BE2C (cell line): ENCODE results near the gene ROBO1.

Experiments used
- DNase-seq: peaks from one replicate; pipeline ENCODE4 v3.0.0-alpha.2; 2020
- H3K27me3 ChIP-seq: fragments of 250-450 bp; sonication (Bioruptor Pico); 2 replicates; pipeline ENCODE4 v1.5.1; 2020; ENCODE audit warnings: mild to moderate bottlenecking
- H3K36me3 ChIP-seq: fragments of 250-450 bp; sonication (Bioruptor Pico); 2 replicates; pipeline ENCODE4 v1.5.1; 2020; ENCODE audit warnings: mild to moderate bottlenecking
- H3K4me1 ChIP-seq: fragments of 250-450 bp; sonication (Bioruptor Pico); 2 replicates; pipeline ENCODE4 v1.5.1; 2020
- H3K4me3 ChIP-seq: 2 replicates; pipeline ENCODE4 v1.5.1; 2011; ENCODE audit warnings: low read depth, low read length
- H3K9me3 ChIP-seq: fragments of 250-450 bp; sonication (Bioruptor Pico); 2 replicates; pipeline ENCODE4 v1.5.1; 2020
- TF ChIP-seq, protein P1 (sequence below): IDR thresholded peaks from 2 replicates; pipeline ENCODE4 v1.5.1; 2012; ENCODE audit warnings: mild to moderate bottlenecking, low read depth, low read length

Gene ROBO1

DNA sequence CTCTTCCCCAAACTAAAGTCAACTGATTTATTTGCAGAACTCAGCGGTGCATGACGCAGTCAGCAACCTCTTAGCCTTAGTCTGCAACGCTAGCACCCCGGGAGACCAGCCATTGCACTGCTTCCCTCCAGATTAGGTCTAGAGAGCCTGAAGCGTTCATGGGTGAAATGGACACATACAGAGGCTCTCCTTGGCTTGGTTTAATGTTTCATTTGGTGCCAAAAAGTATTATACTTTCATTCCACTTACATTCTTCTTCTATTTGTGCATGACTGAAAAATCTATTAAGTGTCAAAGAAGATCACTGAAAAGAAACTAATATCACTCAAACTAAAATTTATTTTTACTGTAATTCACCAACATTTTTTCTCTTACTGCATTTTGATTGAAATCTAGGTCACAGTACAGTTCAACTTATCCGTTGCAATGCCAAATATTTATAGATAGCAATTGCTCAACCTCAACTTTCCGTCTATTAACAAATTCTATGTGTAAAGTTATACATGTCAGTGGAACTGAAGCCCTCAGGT, 116.2 kb downstream of the ROBO1 start:
- H3K4me3 ChIP-seq: no peak overlapping the region
- H3K27me3 ChIP-seq: no peaks in the 10 kb centered on the region
- TF ChIP-seq, protein P1, sequence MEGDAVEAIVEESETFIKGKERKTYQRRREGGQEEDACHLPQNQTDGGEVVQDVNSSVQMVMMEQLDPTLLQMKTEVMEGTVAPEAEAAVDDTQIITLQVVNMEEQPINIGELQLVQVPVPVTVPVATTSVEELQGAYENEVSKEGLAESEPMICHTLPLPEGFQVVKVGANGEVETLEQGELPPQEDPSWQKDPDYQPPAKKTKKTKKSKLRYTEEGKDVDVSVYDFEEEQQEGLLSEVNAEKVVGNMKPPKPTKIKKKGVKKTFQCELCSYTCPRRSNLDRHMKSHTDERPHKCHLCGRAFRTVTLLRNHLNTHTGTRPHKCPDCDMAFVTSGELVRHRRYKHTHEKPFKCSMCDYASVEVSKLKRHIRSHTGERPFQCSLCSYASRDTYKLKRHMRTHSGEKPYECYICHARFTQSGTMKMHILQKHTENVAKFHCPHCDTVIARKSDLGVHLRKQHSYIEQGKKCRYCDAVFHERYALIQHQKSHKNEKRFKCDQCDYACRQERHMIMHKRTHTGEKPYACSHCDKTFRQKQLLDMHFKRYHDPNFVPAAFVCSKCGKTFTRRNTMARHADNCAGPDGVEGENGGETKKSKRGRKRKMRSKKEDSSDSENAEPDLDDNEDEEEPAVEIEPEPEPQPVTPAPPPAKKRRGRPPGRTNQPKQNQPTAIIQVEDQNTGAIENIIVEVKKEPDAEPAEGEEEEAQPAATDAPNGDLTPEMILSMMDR: no peak
- peak; percentile 33 for DNase-seq
- H3K9me3 ChIP-seq: no peaks in the 10 kb centered on the region; the same call in 1 of the 2 replicates
- H3K36me3 ChIP-seq: no peaks in the 10 kb centered on the region
- no peaks in the 10 kb centered on the region for H3K4me1 ChIP-seq

- H3K4me1 ChIP-seq: no peaks in the 10 kb centered on the region
- no peaks in the 10 kb centered on the region for H3K36me3 ChIP-seq
- no peaks in the 10 kb centered on the region for H3K27me3 ChIP-seq
- no peaks in the 10 kb centered on the region for H3K9me3 ChIP-seq
- no peak overlapping the region for H3K4me3 ChIP-seq
- TF ChIP-seq, protein P1: no peak
- no peak for DNase-seq
These were observed 127.9 kb downstream of the ROBO1 start for GRCh38 chr3:79639855-79640254.

- Histone ChIP-seq H3K4me1 (no peaks in the 10 kb centered on the region), H3K4me3 (no peak overlapping the region)
- no peak for DNase-seq
These were observed 131.4 kb downstream of the ROBO1 start for GRCh38 chr3:79636372-79636771.

GRCh38 chr3:79632842-79633241, 135.0 kb downstream of the ROBO1 start:
- no peaks in the 10 kb centered on the region for H3K9me3 ChIP-seq
- TF ChIP-seq, protein P1: no peak
- no peaks in the 10 kb centered on the region for H3K36me3 ChIP-seq
- H3K27me3 ChIP-seq: no peaks in the 10 kb centered on the region
- H3K4me3 ChIP-seq: no peak overlapping the region
- no peaks in the 10 kb centered on the region for H3K4me1 ChIP-seq
- no peak for DNase-seq

More at GRCh38 chr3:79636372-79636771, 131.4 kb downstream of the ROBO1 start:
- TF ChIP-seq, protein P1: no peak
- no peaks in the 10 kb centered on the region for H3K36me3 ChIP-seq
- H3K27me3 ChIP-seq: no peaks in the 10 kb centered on the region
- H3K9me3 ChIP-seq: no peaks in the 10 kb centered on the region

DNA sequence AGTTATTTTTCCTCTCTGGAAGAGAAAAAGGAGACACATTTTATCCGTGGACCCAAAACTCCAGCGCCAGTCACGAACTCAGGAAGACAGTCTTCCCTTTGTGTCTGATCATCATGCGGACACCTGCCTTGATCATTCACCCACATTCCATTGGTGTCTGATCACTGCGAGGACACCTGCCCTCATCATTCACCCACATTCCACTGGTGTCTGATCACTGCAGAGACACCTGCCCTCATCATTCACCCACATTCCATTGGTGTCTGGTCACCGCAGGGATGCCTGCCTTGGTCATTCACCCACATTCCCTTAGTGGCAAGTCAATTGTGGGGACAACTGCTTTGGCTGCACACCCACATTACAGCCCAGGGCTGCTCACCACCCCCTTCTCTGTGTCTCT, 148.9 kb downstream of the ROBO1 start:
- no peak for DNase-seq

DNA sequence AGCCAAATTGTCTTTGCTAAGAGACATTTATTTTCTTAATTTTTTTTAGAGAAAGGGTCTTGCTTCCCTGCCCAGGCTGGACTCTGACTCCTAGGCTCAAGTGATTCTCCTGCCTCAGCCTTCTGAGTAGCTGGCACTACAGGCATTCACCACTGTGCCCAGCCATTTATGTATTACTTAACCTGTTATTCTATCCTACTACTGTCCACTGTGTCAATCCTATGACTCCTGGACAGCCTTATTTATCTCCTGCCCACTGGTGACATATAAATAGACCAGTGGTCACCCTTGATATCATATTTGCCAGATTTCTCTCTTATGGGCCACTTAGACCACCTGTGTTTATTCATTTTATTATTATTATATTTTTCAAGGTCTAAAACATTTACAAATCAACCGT, 161.4 kb downstream of the ROBO1 start:
- Histone ChIP-seq H3K9me3 (no peaks in the 10 kb centered on the region), H3K36me3 (no peaks in the 10 kb centered on the region), H3K4me1 (peaks cover 14% of the 10 kb centered on the region), H3K27me3 (no peaks in the 10 kb centered on the region), H3K4me3 (no peak overlapping the region)
- TF ChIP-seq, protein P1: no peak
- DNase-seq: no peak

More for the DNA sequence above, 148.9 kb downstream of the ROBO1 start:
- Histone ChIP-seq H3K4me1 (no peaks in the 10 kb centered on the region), H3K4me3 (no peak overlapping the region), H3K27me3 (no peaks in the 10 kb centered on the region), H3K36me3 (no peaks in the 10 kb centered on the region), H3K9me3 (no peaks in the 10 kb centered on the region)
- TF ChIP-seq, protein P1: no peak
